Endodermal cell (in vitro differentiated cells): Measurements from ENCODE around the gene ZNF580. TPM values are rescaled to one million over a fixed set of nuclear protein-coding genes. Genes with fewer than 3 reads are reported as not detected.

Experiments
- DNase-seq: peaks from one replicate; pipeline ENCODE4 v3.0.0-alpha.2; 2017
- H3K27ac ChIP-seq: 2 replicates; pipeline ENCODE4 v1.5.1; 2013; ENCODE audit warnings: mild to moderate bottlenecking, low read depth, low read length, moderate library complexity
- H3K27me3 ChIP-seq: 2 replicates; pipeline ENCODE4 v1.6.1; 2013; ENCODE audit warnings: mild to moderate bottlenecking, low read length, moderate library complexity; ENCODE audit not compliant: insufficient read depth, control insufficient read depth, poor library complexity, severe bottlenecking
- H3K36me3 ChIP-seq: 2 replicates; pipeline ENCODE4 v1.7.0; 2013; ENCODE audit warnings: mild to moderate bottlenecking, low read length, moderate library complexity; ENCODE audit not compliant: control insufficient read depth, insufficient read depth
- H3K4me1 ChIP-seq: one replicate; pipeline ENCODE4 v1.7.0; 2013; ENCODE audit warnings: low read length; ENCODE audit not compliant: control insufficient read depth, insufficient read depth
- H3K4me3 ChIP-seq: 2 replicates; pipeline ENCODE4 v1.5.1; 2013; ENCODE audit warnings: mild to moderate bottlenecking, low read length, moderate library complexity
- H3K9ac ChIP-seq: 2 replicates; pipeline ENCODE4 v1.6.1; 2013; ENCODE audit warnings: mild to moderate bottlenecking, low read length, moderate library complexity; ENCODE audit not compliant: poor library complexity, severe bottlenecking; ENCODE audit errors: extremely low read depth
- H3K9me3 ChIP-seq: 2 replicates; pipeline ENCODE4 v1.6.1; 2013; ENCODE audit warnings: mild to moderate bottlenecking, low read length, moderate library complexity; ENCODE audit not compliant: control insufficient read depth
- H3K27ac Mint-ChIP-seq: 2 replicates; pipeline ENCODE4 v1.8.0; 2020; ENCODE audit warnings: mixed read lengths
- H3K27me3 Mint-ChIP-seq: 2 replicates; pipeline ENCODE4 v1.8.0; 2021; ENCODE audit warnings: mild to moderate bottlenecking, mixed read lengths; ENCODE audit not compliant: insufficient read depth
- H3K36me3 Mint-ChIP-seq: 2 replicates; pipeline ENCODE4 v1.8.0; 2020; ENCODE audit warnings: low read depth, mixed read lengths
- H3K4me1 Mint-ChIP-seq: 2 replicates; pipeline ENCODE4 v1.8.0; 2020; ENCODE audit warnings: mixed read lengths
- H3K4me3 Mint-ChIP-seq: 2 replicates; pipeline ENCODE4 v1.8.0; 2020; ENCODE audit warnings: mild to moderate bottlenecking, moderate library complexity, mixed read lengths
- H3K9me3 Mint-ChIP-seq: 2 replicates; pipeline ENCODE4 v1.8.0; 2020; ENCODE audit warnings: mild to moderate bottlenecking, mixed read lengths
- CTCF ChIP-seq: fragments of 200-600 bp; sonication (generic); conservative IDR thresholded peaks from 2 replicates; pipeline ENCODE4 v1.5.0; 2021; ENCODE audit warnings: antibody characterized with exemption, mild to moderate bottlenecking
- WGBS, 2 experiments: methylation state at CpG; one replicate each; pipeline versions ENCODE4 v1.1.5 to v1.1.7; 2013; ENCODE audit warnings: missing lambda C conversion rate in 2 of 2, mixed read lengths in 1 of 2; ENCODE audit not compliant: insufficient coverage in 1 of 2, insufficient read length in 1 of 2; 5-methylcytosine and 5-hydroxymethylcytosine counted together
- total RNA-seq, 2 donors: library from RNA; stranded (reverse); fragmentation: NEBNext Ultra II Directional in 1 of 2; extraction: Animal tissue kit (Norgen Biotek cat#: 25700) in 1 of 2; gene quantifications; 2 replicates in 1 of 2; 3 replicates in 1 of 2; pipeline ENCODE4 v1.2.1, GENCODE V29; 2021

Gene ZNF580
- total RNA-seq, 2 donors from 2014 or later: 27.3 to 38.6 TPM

- Mint-ChIP-seq H3K27ac (no peak overlapping the region), H3K4me1 (peaks cover 11% of the 10 kb centered on the region), H3K27me3 (peaks cover 2% of the 10 kb centered on the region), H3K9me3 (no peaks in the 10 kb centered on the region), H3K36me3 (peaks cover 15% of the 10 kb centered on the region), H3K4me3 (no peak overlapping the region)
- DNase-seq: no peak
- 91 to 92% methylated on average over 8 to 17 of the region's 17 CpGs for WGBS, 2 experiments
- H3K27ac ChIP-seq: no peak overlapping the region
- no peaks in the 10 kb centered on the region for H3K27me3 ChIP-seq
- no peaks in the 10 kb centered on the region for H3K9me3 ChIP-seq
- H3K9ac ChIP-seq: no peak overlapping the region
- peaks cover 6% of the 10 kb centered on the region for H3K4me1 ChIP-seq
- H3K36me3 ChIP-seq: peaks cover 12% of the 10 kb centered on the region
- H3K4me3 ChIP-seq: no peak overlapping the region
- TF ChIP-seq CTCF: no peak
These were observed 9.9 kb downstream of the ZNF580 start for GRCh38 chr19:55650602-55651230.

GRCh38 chr19:55651236-55651635, 10.4 kb downstream of the ZNF580 start:
- Mint-ChIP-seq H3K4me3 (no peak overlapping the region), H3K36me3 (peaks cover 14% of the 10 kb centered on the region), H3K27me3 (peaks cover 2% of the 10 kb centered on the region), H3K9me3 (no peaks in the 10 kb centered on the region), H3K4me1 (peaks cover 15% of the 10 kb centered on the region), H3K27ac (no peak overlapping the region)
- Histone ChIP-seq H3K36me3 (peaks cover 11% of the 10 kb centered on the region), H3K4me1 (peaks cover 6% of the 10 kb centered on the region), H3K27me3 (no peaks in the 10 kb centered on the region), H3K27ac (no peak overlapping the region), H3K9me3 (no peaks in the 10 kb centered on the region), H3K9ac (no peak overlapping the region), H3K4me3 (no peak overlapping the region)
- 82 to 91% methylated on average over 15 to 18 of the region's 18 CpGs for WGBS, 2 experiments
- DNase-seq: no peak
- no peak for TF ChIP-seq CTCF

GRCh38 chr19:55652311-55653128, 11.7 kb downstream of the ZNF580 start:
- DNase-seq: peak; percentile 87

More at GRCh38 chr19:55652311-55653128, 11.7 kb downstream of the ZNF580 start:
- no peak overlapping the region for H3K9ac ChIP-seq
- TF ChIP-seq CTCF: no peak
- H3K4me1 ChIP-seq: peaks cover 2% of the 10 kb centered on the region
- no peak overlapping the region for H3K27ac ChIP-seq
- peaks cover 2% of the 10 kb centered on the region for H3K27me3 Mint-ChIP-seq
- H3K36me3 Mint-ChIP-seq: peaks cover 7% of the 10 kb centered on the region
- peak overlapping the region; percentile 94 for H3K4me3 Mint-ChIP-seq
- H3K4me1 Mint-ChIP-seq: peaks cover 22% of the 10 kb centered on the region
- 75 to 92% methylated on average over 28 to 71 of the region's 71 CpGs for WGBS, 2 experiments
- peaks cover 11% of the 10 kb centered on the region for H3K36me3 ChIP-seq
- H3K27me3 ChIP-seq: no peaks in the 10 kb centered on the region
- H3K4me3 ChIP-seq: no peak overlapping the region
- H3K9me3 Mint-ChIP-seq: no peaks in the 10 kb centered on the region
- H3K9me3 ChIP-seq: no peaks in the 10 kb centered on the region
- H3K27ac Mint-ChIP-seq: no peak overlapping the region
